ENCODE results near the gene SERPINB6. TPM values are rescaled to one million over a fixed set of nuclear protein-coding genes. Genes with fewer than 3 reads are reported as not detected.
A peak's percentile ranks its signal among the peaks of the same experiment; 100 is the strongest.
"Not testable (repeated sequence)": the region's sequence is repeated elsewhere in the genome, so short reads cannot be mapped to it uniquely, and the experiment has no call there.

SERPINB6 gene
- total RNA-seq, 1 experiment from 2014 or later = 62.5 TPM

GRCh38 chr6:2935566-2936291 is 35.6 kb downstream of the SERPINB6 start:
- Histone ChIP-seq H3K4me3 (no peak overlapping the region), H3K4me1 (peaks cover 13% of the 10 kb centered on the region), H3K9me3 (replicated peaks) (no peaks in the 10 kb centered on the region), H3K36me3 (no peaks in the 10 kb centered on the region), H3K27ac (no peak overlapping the region), H3K27me3 (no peaks in the 10 kb centered on the region)
- DNase-seq = no peak

DNA sequence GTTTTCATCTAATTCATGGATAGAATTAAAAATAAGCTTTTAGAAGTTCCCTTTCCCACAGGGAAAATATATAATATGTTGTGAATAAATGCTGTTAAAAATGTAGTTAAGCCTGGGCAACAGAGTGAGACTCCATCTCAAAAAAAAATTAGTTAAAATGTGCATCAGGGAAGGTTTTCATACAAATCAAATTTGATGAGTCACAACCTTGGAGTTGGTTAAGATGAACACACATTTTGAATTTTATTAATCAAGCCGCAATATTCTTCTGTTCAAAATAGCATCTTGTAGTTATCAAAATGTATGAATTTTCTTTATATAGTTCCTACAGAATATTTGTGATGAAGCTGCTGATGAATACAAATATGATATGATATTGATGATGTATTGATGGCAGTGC is 37.3 kb downstream of the SERPINB6 start:
- Histone ChIP-seq H3K27me3 (no peaks in the 10 kb centered on the region), H3K4me3 (no peak overlapping the region), H3K9me3 (replicated peaks) (no peaks in the 10 kb centered on the region), H3K36me3 (no peaks in the 10 kb centered on the region), H3K27ac (no peak overlapping the region), H3K4me1 (peaks cover 13% of the 10 kb centered on the region)
- DNase-seq = no peak

DNA sequence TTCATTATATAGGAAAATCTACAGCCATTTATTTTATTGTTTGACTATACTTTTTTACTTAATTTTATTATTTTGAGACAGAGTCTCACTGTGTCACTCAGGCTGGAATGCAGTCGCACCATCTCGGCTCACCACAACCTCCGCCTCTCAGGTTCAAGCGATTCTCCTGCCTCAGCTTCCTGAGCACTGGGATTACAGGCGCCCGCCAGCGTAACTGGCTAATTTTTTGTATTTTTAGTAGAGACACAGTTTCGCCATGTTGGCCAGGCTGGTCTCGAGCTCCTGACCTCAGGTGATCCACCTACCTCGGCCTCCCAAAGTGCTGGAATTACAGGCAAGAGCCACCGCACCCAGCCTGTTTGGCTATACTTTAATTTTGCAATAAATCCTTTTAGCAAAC is 38.5 kb downstream of the SERPINB6 start:
- H3K27ac ChIP-seq; H3K9me3 ChIP-seq (replicated peaks); H3K36me3 ChIP-seq; DNase-seq; H3K27me3 ChIP-seq; H3K4me3 ChIP-seq: not testable (repeated sequence)
- peaks cover 13% of the 10 kb centered on the region for H3K4me1 ChIP-seq

DNA sequence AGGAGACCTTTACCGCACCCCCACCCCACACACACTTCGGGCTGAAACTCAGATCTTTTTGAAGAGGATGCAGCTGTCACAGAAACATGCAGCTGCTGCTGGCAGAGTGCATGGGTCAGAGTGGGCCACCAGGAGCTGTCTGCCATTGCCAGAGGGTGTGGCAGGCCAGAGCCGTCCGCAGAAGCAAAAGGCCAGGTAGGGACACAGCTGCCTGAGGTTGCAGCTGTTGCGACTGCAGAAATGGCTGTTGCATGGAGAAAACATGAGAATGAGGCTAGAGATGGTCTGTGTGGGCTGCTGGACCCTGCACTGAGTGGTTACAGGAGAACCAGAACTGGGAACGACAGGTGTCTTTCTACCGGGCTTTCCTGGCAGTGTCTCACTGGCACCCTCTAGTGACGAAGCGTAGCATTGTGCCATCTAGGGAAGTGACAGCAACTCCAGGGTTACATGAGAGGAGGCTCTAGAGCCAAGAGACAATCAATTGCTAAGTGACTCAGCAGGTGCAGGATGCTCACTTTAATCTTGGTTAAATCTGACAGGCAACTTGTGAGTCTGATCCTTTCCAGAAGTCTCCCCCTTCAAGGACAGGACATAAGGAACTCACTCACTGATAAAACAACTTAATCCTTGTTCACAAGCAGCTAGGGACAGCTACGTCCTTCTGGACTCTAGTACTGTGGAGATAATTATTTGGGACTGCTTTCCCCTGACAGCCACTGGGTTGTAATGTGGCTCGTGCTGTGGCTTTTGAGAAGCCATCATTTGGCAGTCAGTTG is 39.2 kb downstream of the SERPINB6 start:
- H3K27ac ChIP-seq = peak overlapping the region; percentile 80
- H3K36me3 ChIP-seq = no peaks in the 10 kb centered on the region
- H3K4me1 ChIP-seq = peaks cover 13% of the 10 kb centered on the region
- H3K9me3 ChIP-seq (replicated peaks) = no peaks in the 10 kb centered on the region
- DNase-seq = peak; percentile 90 to 95
- H3K27me3 ChIP-seq = no peaks in the 10 kb centered on the region
- no peak overlapping the region for H3K4me3 ChIP-seq

GRCh38 chr6:2931055-2931454 is 40.3 kb downstream of the SERPINB6 start:
- H3K27ac ChIP-seq = peak overlapping the region; percentile 80
- H3K4me3 ChIP-seq = no peak overlapping the region
- no peak for DNase-seq
- H3K27me3 ChIP-seq = no peaks in the 10 kb centered on the region
- no peaks in the 10 kb centered on the region for H3K36me3 ChIP-seq
- H3K4me1 ChIP-seq = peaks cover 13% of the 10 kb centered on the region
- H3K9me3 ChIP-seq (replicated peaks) = no peaks in the 10 kb centered on the region

GRCh38 chr6:2927931-2928330 is 43.4 kb downstream of the SERPINB6 start:
- H3K4me1 ChIP-seq = peaks cover 13% of the 10 kb centered on the region
- DNase-seq; H3K4me3 ChIP-seq; H3K27me3 ChIP-seq; H3K36me3 ChIP-seq; H3K9me3 ChIP-seq (replicated peaks); H3K27ac ChIP-seq: not testable (repeated sequence)

GRCh38 chr6:2925842-2926747 is 45.3 kb downstream of the SERPINB6 start:
- not testable (repeated sequence) for H3K4me3 ChIP-seq; H3K27me3 ChIP-seq; H3K9me3 ChIP-seq (replicated peaks); H3K27ac ChIP-seq; H3K36me3 ChIP-seq; H3K4me1 ChIP-seq; DNase-seq

DNA sequence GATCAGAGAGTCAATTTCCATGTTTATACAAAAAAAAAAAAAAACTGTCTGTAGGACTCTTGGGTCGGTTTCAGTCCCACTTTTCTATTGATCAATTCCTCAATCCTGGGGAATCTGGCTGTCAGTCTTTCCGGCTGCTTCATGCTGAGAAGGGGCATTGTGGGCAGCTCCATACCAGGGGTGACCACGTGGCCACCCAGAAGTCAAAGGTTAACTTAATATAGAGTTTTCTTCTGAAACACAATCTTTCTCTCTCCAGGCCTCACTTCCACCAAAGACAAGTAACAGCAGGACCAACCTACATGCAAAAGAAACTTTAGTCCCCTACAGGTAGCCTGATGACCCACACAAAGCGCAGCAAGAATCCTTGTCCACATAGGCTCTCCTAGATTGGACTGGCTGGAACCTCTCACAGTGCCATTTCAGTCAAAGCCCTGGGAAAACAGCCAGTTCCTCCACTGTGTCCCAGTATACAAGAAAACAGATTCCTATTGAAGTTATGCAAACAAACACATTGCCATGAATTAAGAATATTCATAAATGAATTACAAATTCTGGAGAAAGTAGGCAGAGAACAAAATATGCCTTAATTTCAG is 49.7 kb downstream of the SERPINB6 start:
- H3K36me3 ChIP-seq = no peaks in the 10 kb centered on the region
- no peaks in the 10 kb centered on the region for H3K27me3 ChIP-seq
- H3K27ac ChIP-seq = no peak overlapping the region
- DNase-seq = no peak
- H3K9me3 ChIP-seq (replicated peaks) = no peaks in the 10 kb centered on the region
- H3K4me3 ChIP-seq = no peak overlapping the region
- H3K4me1 ChIP-seq = no peaks in the 10 kb centered on the region

GRCh38 chr6:2920671-2921112 is 50.7 kb downstream of the SERPINB6 start:
- no peak for DNase-seq
- no peaks in the 10 kb centered on the region for H3K9me3 ChIP-seq (replicated peaks)

GRCh38 chr6:2919886-2920285 is 51.5 kb downstream of the SERPINB6 start:
- H3K36me3 ChIP-seq = no peaks in the 10 kb centered on the region
- no peak overlapping the region for H3K4me3 ChIP-seq
- no peaks in the 10 kb centered on the region for H3K27me3 ChIP-seq
- H3K4me1 ChIP-seq = no peaks in the 10 kb centered on the region
- H3K27ac ChIP-seq = no peak overlapping the region
- DNase-seq = no peak
- H3K9me3 ChIP-seq (replicated peaks) = no peaks in the 10 kb centered on the region

More at GRCh38 chr6:2920671-2921112, 50.7 kb downstream of the SERPINB6 start:
- no peaks in the 10 kb centered on the region for H3K27me3 ChIP-seq
- H3K4me1 ChIP-seq = no peaks in the 10 kb centered on the region
- no peak overlapping the region for H3K27ac ChIP-seq
- H3K36me3 ChIP-seq = no peaks in the 10 kb centered on the region
- no peak overlapping the region for H3K4me3 ChIP-seq

DNA sequence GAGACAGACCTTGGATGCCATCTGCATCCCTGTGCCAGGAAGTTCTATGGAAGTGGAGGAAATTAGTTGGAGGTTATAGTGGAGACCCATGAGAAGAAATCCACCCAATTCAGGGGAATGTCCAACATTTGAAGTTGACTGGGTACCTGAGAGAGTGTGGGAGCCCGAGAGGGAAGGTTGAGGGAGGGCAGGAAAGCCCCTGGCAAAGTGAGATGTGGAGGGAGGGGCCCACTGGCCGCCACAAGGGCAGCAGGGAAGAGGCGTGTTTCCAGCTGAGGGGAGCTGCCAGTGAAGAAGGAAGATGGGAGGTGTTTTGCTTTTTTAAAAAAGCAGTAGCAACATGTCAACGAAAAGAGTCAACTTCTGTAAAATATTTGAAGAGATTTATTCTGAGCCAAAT is 52.0 kb downstream of the SERPINB6 start:
- Histone ChIP-seq H3K4me3 (no peak overlapping the region), H3K9me3 (replicated peaks) (no peaks in the 10 kb centered on the region), H3K36me3 (no peaks in the 10 kb centered on the region), H3K27ac (no peak overlapping the region), H3K27me3 (no peaks in the 10 kb centered on the region), H3K4me1 (no peaks in the 10 kb centered on the region)
- DNase-seq = no peak

- Histone ChIP-seq H3K4me3 (no peak overlapping the region), H3K27ac (no peak overlapping the region), H3K36me3 (no peaks in the 10 kb centered on the region), H3K9me3 (replicated peaks) (no peaks in the 10 kb centered on the region), H3K4me1 (no peaks in the 10 kb centered on the region), H3K27me3 (no peaks in the 10 kb centered on the region)
- DNase-seq = no peak
Observed at GRCh38 chr6:2918936-2919335, 52.4 kb downstream of the SERPINB6 start.

DNA sequence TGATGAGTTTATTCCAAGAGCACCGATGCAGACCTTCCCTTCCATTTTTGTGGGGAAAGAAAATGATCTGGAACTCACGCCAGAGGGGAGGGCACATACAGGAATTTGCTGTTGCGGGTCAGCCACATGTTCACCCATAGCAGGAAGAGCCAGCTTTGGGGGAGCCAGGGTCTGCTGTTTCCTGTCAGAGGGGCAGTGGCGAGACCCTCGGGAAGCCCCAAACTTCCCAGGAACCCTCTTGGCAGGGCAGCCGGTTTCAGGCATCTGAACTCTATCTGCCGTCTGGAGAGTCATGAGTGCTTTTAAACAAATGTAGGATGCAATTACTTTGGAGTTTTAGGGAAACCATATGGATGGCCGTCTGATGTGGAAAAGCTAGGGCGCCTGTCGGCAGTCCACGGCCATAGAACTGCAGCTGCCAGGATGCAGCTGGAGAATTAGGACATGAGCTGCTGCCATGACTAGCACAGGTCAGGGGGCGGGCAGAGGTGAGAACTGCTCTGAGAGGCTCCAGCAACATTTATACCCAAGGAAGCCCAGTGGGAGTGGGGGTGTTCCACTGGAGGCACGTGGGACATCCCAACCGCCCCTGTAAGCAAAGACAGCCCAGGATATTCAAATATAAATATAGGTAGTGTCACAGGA is 53.4 kb downstream of the SERPINB6 start:
- no peak for DNase-seq
- Histone ChIP-seq H3K27me3 (no peaks in the 10 kb centered on the region), H3K9me3 (replicated peaks) (no peaks in the 10 kb centered on the region), H3K4me1 (no peaks in the 10 kb centered on the region), H3K27ac (no peak overlapping the region), H3K4me3 (no peak overlapping the region), H3K36me3 (no peaks in the 10 kb centered on the region)

DNA sequence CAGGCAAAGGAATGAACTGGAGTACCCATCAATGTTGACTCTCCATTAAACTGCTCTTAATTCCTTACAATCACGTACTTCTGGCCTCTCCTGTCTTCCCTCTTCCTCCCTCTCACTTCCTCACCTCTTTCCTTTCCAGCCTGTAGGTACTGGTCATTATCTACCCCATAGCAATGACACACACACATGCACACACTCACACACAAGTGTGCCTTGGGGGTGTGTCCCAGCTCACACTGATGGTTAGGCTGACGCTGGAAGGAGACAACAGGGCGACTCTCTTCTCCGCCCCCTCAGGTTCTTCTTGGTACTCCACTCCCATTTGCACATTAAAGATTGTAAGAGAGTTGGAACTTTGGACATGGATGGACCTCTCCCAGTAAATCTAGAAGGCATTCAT is 54.3 kb downstream of the SERPINB6 start:
- H3K9me3 ChIP-seq (replicated peaks) = no peaks in the 10 kb centered on the region
- no peaks in the 10 kb centered on the region for H3K27me3 ChIP-seq
- no peak for DNase-seq
- H3K27ac ChIP-seq = no peak overlapping the region
- no peaks in the 10 kb centered on the region for H3K36me3 ChIP-seq
- no peak overlapping the region for H3K4me3 ChIP-seq
- no peaks in the 10 kb centered on the region for H3K4me1 ChIP-seq
